PFSK-1 (cell line): ENCODE measurements around the gene NEGR1.

Experiments
- FOXP2 ChIP-seq: optimal IDR thresholded peaks from 2 replicates; pipeline ENCODE3; 2011; ENCODE audit warnings: borderline replicate concordance, control low read depth, inconsistent platforms; ENCODE audit not compliant: insufficient read depth; ENCODE audit errors: extremely low read length, extremely low read depth
- POLR2AphosphoS5 ChIP-seq: IDR thresholded peaks from 2 replicates; pipeline ENCODE4 v1.6.1; 2012; ENCODE audit warnings: low read depth, mild to moderate bottlenecking, control low read depth, low read length, moderate library complexity
- REST ChIP-seq, 2 experiments: IDR thresholded peaks; 2 replicates each; pipeline versions ENCODE4 v1.6.1 to v1.8.0; 2011 to 2012; ENCODE audit warnings: low read depth in 2 of 2, low read length in 2 of 2, control low read depth in 1 of 2, inconsistent platforms in 1 of 2, mild to moderate bottlenecking in 1 of 2, moderate library complexity in 1 of 2; ENCODE audit not compliant: insufficient read depth in 1 of 2
- SIN3A ChIP-seq: IDR thresholded peaks from 2 replicates; pipeline ENCODE4 v1.6.1; 2012; ENCODE audit warnings: mild to moderate bottlenecking, low read length, moderate library complexity, borderline replicate concordance; ENCODE audit not compliant: insufficient read depth
- TAF1 ChIP-seq: IDR thresholded peaks from 2 replicates; pipeline ENCODE4 v1.6.1; 2012; ENCODE audit warnings: low read length, control low read depth, borderline replicate concordance; ENCODE audit not compliant: insufficient read depth

Gene NEGR1

GRCh38 chr1:71438626-71439025 is 843.7 kb downstream of the NEGR1 start:
- TF ChIP-seq TAF1 = no peak
- no peak for TF ChIP-seq POLR2AphosphoS5
- TF ChIP-seq SIN3A = no peak
- no peak for TF ChIP-seq FOXP2
- TF ChIP-seq REST (IDR thresholded peaks at IDR 0.05; ENCODE audit: insufficient read depth in 1 of 2, low read depth in 2 of 2, low read length in 2 of 2) = no peak

GRCh38 chr1:71435951-71436350 is 846.4 kb downstream of the NEGR1 start:
- TF ChIP-seq POLR2AphosphoS5 (no peak), REST (IDR thresholded peaks at IDR 0.05; ENCODE audit: insufficient read depth in 1 of 2, low read depth in 2 of 2, low read length in 2 of 2) (no peak), FOXP2 (no peak), SIN3A (no peak), TAF1 (no peak)

- TF ChIP-seq POLR2AphosphoS5 = no peak
- TF ChIP-seq FOXP2 = no peak
- TF ChIP-seq REST (IDR thresholded peaks at IDR 0.05; ENCODE audit: insufficient read depth in 1 of 2, low read depth in 2 of 2, low read length in 2 of 2) = no peak
- TF ChIP-seq SIN3A = no peak
- no peak for TF ChIP-seq TAF1
Measured at GRCh38 chr1:71434240-71434639, 848.1 kb downstream of the NEGR1 start.

- no peak for TF ChIP-seq REST (IDR thresholded peaks at IDR 0.05; ENCODE audit: insufficient read depth in 1 of 2, low read depth in 2 of 2, low read length in 2 of 2)
- TF ChIP-seq SIN3A = no peak
- TF ChIP-seq POLR2AphosphoS5 = no peak
- TF ChIP-seq FOXP2 = no peak
- no peak for TF ChIP-seq TAF1
Measured at GRCh38 chr1:71428029-71428428, 854.3 kb downstream of the NEGR1 start.

GRCh38 chr1:71427066-71427465 is 855.3 kb downstream of the NEGR1 start:
- no peak for TF ChIP-seq FOXP2
- no peak for TF ChIP-seq TAF1
- no peak for TF ChIP-seq REST (IDR thresholded peaks at IDR 0.05; ENCODE audit: insufficient read depth in 1 of 2, low read depth in 2 of 2, low read length in 2 of 2)
